Measurements from ENCODE around the gene PATJ. TPM values are rescaled to one million over a fixed set of nuclear protein-coding genes. Genes with fewer than 3 reads are reported as not detected.

The PATJ gene
- total and polyA plus RNA-seq, 2 donors (not counting 3 experiments of a cell fraction or from before 2014, with no cell fraction given): 1.1 to 3.0 TPM

GRCh38 chr1:61953790-61954150 is 211.5 kb downstream of the PATJ start:
- H3K9ac ChIP-seq (replicated peaks; ENCODE audit: extremely low read depth, insufficient read depth, low read length): no peak overlapping the region
- no peaks in the 10 kb centered on the region for H3K79me2 ChIP-seq (ENCODE audit: control insufficient read depth, insufficient read depth, low read length)
- BruUV-seq (replicated peaks): no TSS peak
- H3K4me1 ChIP-seq (ENCODE audit: control insufficient read depth, extremely low read depth, insufficient read depth, low read length): no peaks in the 10 kb centered on the region
- intact Hi-C loops (cut with micrococcal nuclease): no loop called here
- no peak overlapping the region for H3K4me2 ChIP-seq (ENCODE audit: insufficient read depth, low read length)
- no peak for FAIRE-seq
- H3K4me3 ChIP-seq (replicated peaks in 1 of 3; ENCODE audit: insufficient read depth in 1 of 3, low read depth in 1 of 3, low read length in 3 of 3): no peak overlapping the region
- no peaks in the 10 kb centered on the region for H4K20me1 ChIP-seq (replicated peaks; ENCODE audit: control insufficient read depth, extremely low read depth, insufficient read depth, low read length)
- no peaks in the 10 kb centered on the region for H3K27me3 ChIP-seq (ENCODE audit: control insufficient read depth in 2 of 2, insufficient read depth in 2 of 2, low read length in 2 of 2)
- DNase-seq (ENCODE audit: low read depth, low spot score): no peak
- POLR2A ChIA-PET: no interaction called here
- no peaks in the 10 kb centered on the region for H3K9me3 ChIP-seq (replicated peaks; ENCODE audit: control insufficient read depth, insufficient read depth, low read length)
- no peak overlapping the region for H2AFZ ChIP-seq (ENCODE audit: low read depth, low read length)
- CTCF ChIA-PET: no interaction called here
- no peak for TF ChIP-seq MAX (IDR thresholded peaks at IDR 0.05; ENCODE audit: insufficient read depth, insufficient read length)
- no peak for TF ChIP-seq JUN (IDR thresholded peaks at IDR 0.05; ENCODE audit: borderline replicate concordance, insufficient read depth, insufficient read length, low read depth)
- no peak for TF ChIP-seq CTCF (IDR thresholded peaks at IDR 0.05; ENCODE audit: extremely low read depth in 1 of 2, insufficient read depth in 1 of 2, low read depth in 1 of 2, low read length in 2 of 2)
- no peak for TF ChIP-seq GATA2 (IDR thresholded peaks at IDR 0.05; ENCODE audit: insufficient read depth, insufficient read length, low read depth, low read length)
- no peak for TF ChIP-seq POLR2A (IDR thresholded peaks at IDR 0.05; ENCODE audit: low read depth, low read length)
- TF ChIP-seq MYC (IDR thresholded peaks at IDR 0.05; ENCODE audit: low read depth, low read length): no peak
- TF ChIP-seq POLR2AphosphoS5 (IDR thresholded peaks at IDR 0.05; ENCODE audit: insufficient read depth, low read depth, low read length): no peak
- no peaks in the 10 kb centered on the region for H3K36me3 ChIP-seq (ENCODE audit: control insufficient read depth in 2 of 2, extremely low read depth in 1 of 2, insufficient read depth in 2 of 2, low read length in 2 of 2)
- H3K27ac ChIP-seq (ENCODE audit: insufficient read depth, low read depth, low read length): no peak overlapping the region
- no peaks in the 10 kb centered on the region for H3K9me1 ChIP-seq (replicated peaks; ENCODE audit: control insufficient read depth, extremely low read depth, insufficient read depth, low read length)
- dilution Hi-C loops (cut with MboI; ENCODE audit: extremely low pct_ligation_motif_present, low sequenced_read_pairs): no loop called here

GRCh38 chr1:61955261-61955660 is 213.0 kb downstream of the PATJ start:
- H3K4me3 ChIP-seq (replicated peaks in 1 of 3; ENCODE audit: insufficient read depth in 1 of 3, low read depth in 1 of 3, low read length in 3 of 3): no peak overlapping the region
- ChIA-PET CTCF (no interaction called here), POLR2A (no interaction called here)
- no peaks in the 10 kb centered on the region for H3K36me3 ChIP-seq (ENCODE audit: control insufficient read depth in 2 of 2, extremely low read depth in 1 of 2, insufficient read depth in 2 of 2, low read length in 2 of 2)
- H3K27me3 ChIP-seq (ENCODE audit: control insufficient read depth in 2 of 2, insufficient read depth in 2 of 2, low read length in 2 of 2): no peaks in the 10 kb centered on the region
- no peak overlapping the region for H3K4me2 ChIP-seq (ENCODE audit: insufficient read depth, low read length)
- H2AFZ ChIP-seq (ENCODE audit: low read depth, low read length): no peak overlapping the region
- no peaks in the 10 kb centered on the region for H4K20me1 ChIP-seq (replicated peaks; ENCODE audit: control insufficient read depth, extremely low read depth, insufficient read depth, low read length)
- DNase-seq (ENCODE audit: low read depth, low spot score) (no peak), FAIRE-seq (no peak)
- no peak overlapping the region for H3K9ac ChIP-seq (replicated peaks; ENCODE audit: extremely low read depth, insufficient read depth, low read length)
- H3K9me1 ChIP-seq (replicated peaks; ENCODE audit: control insufficient read depth, extremely low read depth, insufficient read depth, low read length): no peaks in the 10 kb centered on the region
- H3K79me2 ChIP-seq (ENCODE audit: control insufficient read depth, insufficient read depth, low read length): no peaks in the 10 kb centered on the region
- H3K4me1 ChIP-seq (ENCODE audit: control insufficient read depth, extremely low read depth, insufficient read depth, low read length): no peaks in the 10 kb centered on the region
- dilution Hi-C loops (cut with MboI; ENCODE audit: extremely low pct_ligation_motif_present, low sequenced_read_pairs) (no loop called here), intact Hi-C loops (cut with micrococcal nuclease) (no loop called here)
- no peak overlapping the region for H3K27ac ChIP-seq (ENCODE audit: insufficient read depth, low read depth, low read length)
- BruUV-seq (replicated peaks): no TSS peak
- no peaks in the 10 kb centered on the region for H3K9me3 ChIP-seq (replicated peaks; ENCODE audit: control insufficient read depth, insufficient read depth, low read length)
- no peak for TF ChIP-seq MYC (IDR thresholded peaks at IDR 0.05; ENCODE audit: low read depth, low read length)
- no peak for TF ChIP-seq CTCF (IDR thresholded peaks at IDR 0.05; ENCODE audit: extremely low read depth in 1 of 2, insufficient read depth in 1 of 2, low read depth in 1 of 2, low read length in 2 of 2)
- TF ChIP-seq POLR2AphosphoS5 (IDR thresholded peaks at IDR 0.05; ENCODE audit: insufficient read depth, low read depth, low read length): no peak

All from endothelial cell of umbilical vein (primary cell).